Activated naive CD8-positive, alpha-beta T cell (primary cell): ENCODE data around the gene MSX1.

ENCODE experiments used
- H3K27ac Mint-ChIP-seq: one replicate; pipeline ENCODE4 v1.8.0; 2021; ENCODE audit warnings: mixed read lengths
- H3K27me3 Mint-ChIP-seq: one replicate; pipeline ENCODE4 v1.8.0; 2021; ENCODE audit warnings: mixed read lengths
- H3K36me3 Mint-ChIP-seq: one replicate; pipeline ENCODE4 v1.8.0; 2021; ENCODE audit warnings: mixed read lengths
- H3K4me1 Mint-ChIP-seq: one replicate; pipeline ENCODE4 v1.8.0; 2021; ENCODE audit warnings: low read depth, mixed read lengths
- H3K4me3 Mint-ChIP-seq: one replicate; pipeline ENCODE4 v1.8.0; 2021; ENCODE audit warnings: mild to moderate bottlenecking, mixed read lengths
- H3K9me3 Mint-ChIP-seq: one replicate; pipeline ENCODE4 v1.8.0; 2021; ENCODE audit warnings: low read depth, mixed read lengths

MSX1 gene

DNA sequence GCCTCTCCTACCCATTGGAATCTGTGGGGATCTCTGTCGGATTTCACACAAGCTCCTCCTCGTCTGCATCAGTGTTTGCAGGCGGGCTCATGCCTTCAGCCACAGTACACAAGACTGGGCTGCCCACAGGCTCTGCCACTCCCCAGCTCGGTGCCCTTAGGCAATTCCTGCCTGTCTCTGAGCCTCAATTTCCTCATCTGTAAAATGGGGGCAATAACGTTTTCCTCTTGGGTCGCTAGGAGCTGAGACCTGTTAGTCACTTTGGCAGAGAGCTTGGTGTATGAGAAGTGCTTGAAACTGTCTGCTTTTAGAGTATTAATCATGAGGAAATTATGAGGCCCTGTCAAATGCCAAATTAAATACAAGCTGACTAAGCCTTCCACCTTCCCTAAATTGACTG, 27.6 kb upstream of the MSX1 start:
- Mint-ChIP-seq H3K36me3 (no peaks in the 10 kb centered on the region), H3K9me3 (peaks cover 16% of the 10 kb centered on the region), H3K4me1 (no peaks in the 10 kb centered on the region), H3K4me3 (no peak overlapping the region), H3K27ac (no peak overlapping the region), H3K27me3 (peaks cover 12% of the 10 kb centered on the region)

DNA sequence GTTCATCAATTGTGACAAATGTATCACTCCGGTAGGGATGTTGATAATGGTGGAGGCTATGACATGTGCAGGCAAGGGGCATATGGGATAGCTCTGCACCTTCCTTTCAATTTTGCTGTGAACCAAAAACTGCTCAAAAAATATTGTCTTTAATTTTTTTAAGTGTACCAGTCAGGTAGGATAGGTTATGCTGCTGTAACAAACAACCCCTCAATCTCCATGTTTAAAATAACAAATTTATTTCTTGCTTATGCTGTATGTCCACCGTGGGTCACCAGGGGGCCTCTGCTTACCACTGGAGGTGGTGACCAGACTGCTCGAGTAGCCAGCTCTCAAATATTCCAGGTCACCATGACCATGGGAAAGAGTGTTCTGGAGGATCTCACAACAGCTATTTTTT, 23.4 kb upstream of the MSX1 start:
- peaks cover 9% of the 10 kb centered on the region for H3K27me3 Mint-ChIP-seq
- no peaks in the 10 kb centered on the region for H3K36me3 Mint-ChIP-seq
- H3K9me3 Mint-ChIP-seq = peaks cover 16% of the 10 kb centered on the region
- H3K27ac Mint-ChIP-seq = no peak overlapping the region
- H3K4me1 Mint-ChIP-seq = no peaks in the 10 kb centered on the region
- H3K4me3 Mint-ChIP-seq = no peak overlapping the region

DNA sequence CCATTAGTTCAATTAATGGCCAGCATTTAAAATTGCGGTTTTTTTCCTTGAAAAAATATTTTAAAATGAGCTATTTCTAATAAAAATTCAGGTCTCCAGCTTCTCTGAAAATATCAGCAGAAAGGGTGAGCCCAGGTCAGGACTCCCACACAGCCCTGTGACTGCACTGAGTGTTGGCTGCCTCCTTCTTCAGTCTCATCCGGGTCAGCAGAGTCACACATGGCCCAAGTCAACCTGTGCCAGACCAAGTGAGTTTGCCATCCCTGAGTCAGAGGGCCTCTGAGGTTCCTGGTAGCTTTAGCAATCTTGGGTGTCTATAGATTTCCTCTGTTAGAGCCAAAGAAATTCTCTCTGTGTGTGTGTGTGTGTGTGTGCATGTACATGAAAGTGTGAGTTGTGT, 22.1 kb upstream of the MSX1 start:
- Mint-ChIP-seq H3K27ac (no peak overlapping the region), H3K27me3 (peaks cover 9% of the 10 kb centered on the region), H3K4me1 (no peaks in the 10 kb centered on the region), H3K36me3 (no peaks in the 10 kb centered on the region), H3K4me3 (no peak overlapping the region), H3K9me3 (peaks cover 16% of the 10 kb centered on the region)

DNA sequence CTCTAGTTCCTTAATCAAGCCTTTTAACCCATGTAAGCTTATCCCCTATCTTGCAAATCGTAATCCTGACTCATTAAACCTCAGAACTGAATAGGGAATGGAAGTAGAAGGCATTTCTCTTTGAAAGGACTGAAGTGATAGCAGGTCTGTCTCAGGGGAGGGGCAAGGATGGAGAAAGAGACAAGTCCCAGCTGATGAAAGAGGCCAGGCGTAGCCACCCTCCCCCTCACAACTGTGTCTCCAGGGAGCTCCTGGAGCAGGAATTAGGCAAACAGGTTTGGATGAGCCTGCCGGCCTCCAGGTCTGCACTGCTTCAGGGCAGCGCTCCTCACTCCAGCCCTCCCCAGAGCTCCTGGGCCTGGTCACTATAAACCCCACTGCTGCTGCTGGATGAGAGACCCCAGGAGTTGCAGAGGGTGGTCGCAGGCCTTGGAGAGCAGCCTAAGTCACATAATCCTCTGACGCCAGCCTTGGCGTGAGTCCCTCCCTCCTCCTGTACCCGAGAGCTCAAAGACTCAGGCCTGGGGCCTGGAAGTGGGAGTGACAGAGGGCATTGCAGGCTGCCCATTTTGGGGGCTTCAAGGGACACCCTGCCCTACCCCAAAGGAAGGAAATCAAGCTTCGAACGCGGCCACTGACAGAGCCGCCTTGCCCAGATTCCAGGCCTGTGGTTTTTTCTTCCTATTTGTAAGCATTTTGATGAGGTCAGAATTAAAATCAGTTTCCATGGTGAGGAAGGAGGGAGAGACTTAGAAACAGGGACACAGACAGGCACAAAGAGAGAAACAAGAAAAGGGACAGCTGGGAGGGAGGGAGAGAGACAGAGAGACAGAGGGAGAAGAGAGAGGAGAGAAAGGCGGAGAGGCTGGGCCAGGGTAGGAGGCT, 21.2 kb upstream of the MSX1 start:
- Mint-ChIP-seq H3K4me3 (no peak overlapping the region), H3K27ac (no peak overlapping the region), H3K9me3 (peaks cover 16% of the 10 kb centered on the region), H3K36me3 (no peaks in the 10 kb centered on the region), H3K27me3 (peaks cover 9% of the 10 kb centered on the region), H3K4me1 (peaks cover 1% of the 10 kb centered on the region)

DNA sequence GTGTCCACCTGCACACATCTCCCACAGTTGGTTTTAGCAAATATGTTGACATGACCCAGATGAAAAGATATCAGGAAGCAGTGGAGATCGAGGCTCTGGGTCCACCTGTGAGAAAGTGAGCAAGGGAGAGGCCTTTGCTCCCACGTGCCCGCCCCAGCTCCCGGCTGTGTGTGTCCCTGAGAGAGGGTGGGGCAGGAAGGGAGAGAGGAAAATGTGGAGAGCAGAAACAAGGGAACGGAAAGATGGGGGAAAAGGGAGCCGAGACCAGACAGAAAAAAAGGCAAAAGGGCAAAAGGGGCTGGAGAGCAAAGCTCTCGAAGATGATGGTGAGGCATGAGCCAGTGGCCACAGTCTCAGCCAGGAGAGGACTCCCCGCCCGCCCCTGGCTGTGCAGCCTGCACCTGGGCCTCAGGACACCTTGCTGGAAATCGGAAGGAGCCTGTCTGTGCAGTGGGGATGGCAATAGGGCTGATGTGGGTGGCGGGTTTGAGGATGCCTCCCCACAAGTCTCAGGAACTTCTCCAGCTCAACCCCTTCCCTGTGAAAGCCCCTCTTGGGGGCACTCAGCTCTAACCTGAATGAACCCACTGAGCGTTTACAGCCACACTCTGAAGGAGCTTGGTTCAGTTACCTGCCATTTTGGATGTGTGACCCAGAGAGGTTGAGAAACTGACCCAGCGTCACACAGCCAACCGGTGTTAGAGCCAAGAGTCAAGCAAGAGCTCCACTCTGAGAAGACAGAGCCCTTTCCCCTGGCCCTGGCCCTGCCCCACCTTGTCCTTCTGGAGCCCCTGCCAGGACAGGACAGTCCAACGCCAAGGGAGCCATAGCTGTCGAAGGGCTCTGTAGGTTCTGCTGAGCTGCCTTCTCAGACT, 20.3 kb upstream of the MSX1 start:
- Mint-ChIP-seq H3K4me1 (peaks cover 1% of the 10 kb centered on the region), H3K27me3 (peaks cover 7% of the 10 kb centered on the region), H3K27ac (no peak overlapping the region), H3K36me3 (no peaks in the 10 kb centered on the region), H3K9me3 (peaks cover 9% of the 10 kb centered on the region), H3K4me3 (no peak overlapping the region)

DNA sequence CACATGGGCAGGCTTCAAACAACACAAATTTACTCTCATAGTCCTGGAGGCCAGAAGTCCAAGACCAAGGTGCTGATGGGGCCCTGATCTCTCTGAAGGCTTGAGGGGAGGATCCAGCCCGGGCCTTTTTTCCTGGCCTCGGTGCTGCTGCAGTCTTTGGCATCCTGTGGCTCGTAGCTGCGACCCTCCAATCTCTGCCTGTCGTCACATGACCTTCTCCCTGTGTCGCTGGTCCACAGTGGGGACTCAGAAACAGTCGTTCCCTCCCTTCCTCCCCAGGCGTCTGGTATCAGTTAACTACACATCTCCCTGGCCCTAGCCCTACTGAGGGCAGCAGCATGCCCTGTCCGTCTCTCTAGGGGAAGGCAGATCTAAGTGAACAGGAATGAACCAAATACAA, 19.1 kb upstream of the MSX1 start:
- Mint-ChIP-seq H3K27ac (no peak overlapping the region), H3K27me3 (peaks cover 7% of the 10 kb centered on the region), H3K4me1 (peaks cover 1% of the 10 kb centered on the region)

DNA sequence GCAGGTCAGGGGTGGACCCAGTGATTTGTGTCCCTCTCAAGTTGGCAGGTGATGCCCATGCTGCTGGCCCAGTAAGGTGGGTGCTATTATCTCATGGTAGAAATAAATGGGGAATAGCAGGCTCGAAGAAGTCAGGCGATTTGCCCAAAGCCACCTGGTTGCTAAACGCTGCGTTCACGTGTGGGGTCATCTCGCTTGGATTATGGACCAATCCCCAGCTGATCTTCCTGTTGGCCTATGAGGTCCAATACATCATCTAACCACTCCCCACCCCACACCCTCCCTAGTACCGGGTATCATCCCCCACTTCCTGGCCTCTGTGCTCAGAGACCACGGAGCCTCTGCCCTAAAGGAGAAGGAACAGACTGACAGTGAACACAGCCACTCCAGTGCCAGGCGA, 18.3 kb upstream of the MSX1 start:
- Mint-ChIP-seq H3K27ac (no peak overlapping the region), H3K36me3 (no peaks in the 10 kb centered on the region), H3K4me1 (peaks cover 1% of the 10 kb centered on the region), H3K4me3 (no peak overlapping the region), H3K27me3 (peaks cover 9% of the 10 kb centered on the region), H3K9me3 (no peaks in the 10 kb centered on the region)

More for the DNA sequence above, 19.1 kb upstream of the MSX1 start:
- H3K9me3 Mint-ChIP-seq = peaks cover under 1% of the 10 kb centered on the region
- H3K4me3 Mint-ChIP-seq = no peak overlapping the region
- no peaks in the 10 kb centered on the region for H3K36me3 Mint-ChIP-seq

DNA sequence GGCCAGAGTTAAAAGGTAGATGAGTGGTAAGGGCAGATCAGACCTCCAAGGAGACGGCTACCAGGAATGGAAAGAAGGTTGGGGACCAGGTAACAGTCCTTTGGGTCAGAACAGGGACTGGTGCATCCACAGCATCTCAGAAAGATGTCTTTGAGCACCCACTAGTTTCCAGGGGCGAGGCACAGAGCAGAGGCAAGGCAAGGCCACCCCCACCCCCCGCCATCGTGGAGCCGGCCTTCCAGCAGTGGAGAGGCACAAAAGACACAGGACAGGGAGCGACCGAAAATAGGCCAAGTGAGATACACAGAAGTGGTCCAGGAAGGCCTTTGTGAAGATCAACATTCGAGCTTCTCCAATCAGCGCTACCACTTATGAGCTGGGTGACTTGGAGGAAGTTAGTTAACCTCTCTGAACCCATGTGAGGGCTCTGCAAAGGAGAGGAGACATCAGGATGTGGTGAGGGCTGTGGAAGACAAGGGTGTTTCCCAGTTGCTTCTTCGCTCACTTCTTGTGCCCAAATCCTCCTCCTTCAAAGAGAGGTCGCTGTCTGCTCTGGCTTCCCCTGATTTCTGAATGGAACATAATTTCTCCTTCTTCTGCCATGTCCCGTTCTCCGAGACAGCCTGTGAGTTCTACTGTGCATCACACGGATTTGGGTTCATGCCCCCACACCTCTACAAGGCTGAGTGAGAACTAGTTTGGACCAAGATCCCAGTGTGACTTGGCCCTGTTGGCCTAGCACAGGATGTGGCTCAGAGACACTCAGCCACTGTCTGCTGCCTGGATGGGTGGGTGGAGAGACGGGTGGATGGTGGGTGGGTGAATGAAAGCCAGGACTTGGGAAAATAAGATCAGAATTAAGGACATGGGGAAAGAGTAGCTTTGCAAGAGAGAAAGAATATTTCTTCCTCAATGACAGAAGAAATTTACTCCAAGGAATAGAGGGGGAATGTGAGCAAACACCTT, 16.7 kb upstream of the MSX1 start:
- Mint-ChIP-seq H3K36me3 (no peaks in the 10 kb centered on the region), H3K4me3 (no peak overlapping the region), H3K27ac (no peak overlapping the region), H3K9me3 (no peaks in the 10 kb centered on the region), H3K4me1 (peaks cover 1% of the 10 kb centered on the region), H3K27me3 (peaks cover 13% of the 10 kb centered on the region)

DNA sequence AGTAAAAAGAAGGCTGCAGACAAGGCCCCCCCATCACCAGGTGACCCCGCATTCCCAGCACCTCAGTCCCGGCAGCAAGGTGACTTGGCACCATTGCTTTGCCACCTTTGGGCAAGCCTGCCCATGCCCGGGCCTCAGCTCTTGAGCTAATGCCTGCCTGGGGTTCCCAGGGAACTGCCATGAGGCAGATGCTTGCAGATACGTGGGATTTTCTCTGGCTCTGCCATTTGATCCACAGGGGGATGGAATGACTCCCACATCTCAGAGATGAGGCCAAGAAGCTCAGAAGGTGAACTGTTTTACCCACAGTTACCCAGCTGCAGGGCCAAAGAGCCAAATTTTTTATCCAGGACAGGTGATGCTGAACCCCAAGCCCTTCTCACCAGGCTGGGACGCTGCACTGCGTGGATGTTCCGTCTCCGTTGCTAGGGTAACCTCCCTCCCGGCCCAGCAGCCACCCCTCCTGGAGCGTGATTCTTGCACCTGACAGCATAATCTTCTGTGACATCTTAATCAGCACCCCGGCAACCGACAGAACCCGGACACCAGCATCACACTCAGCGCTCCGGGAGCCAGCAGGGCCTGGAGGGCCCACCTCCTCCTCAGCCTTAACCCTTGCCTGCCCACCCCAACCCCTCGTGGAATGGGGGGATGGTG, 15.7 kb upstream of the MSX1 start:
- Mint-ChIP-seq H3K4me1 (peaks cover 1% of the 10 kb centered on the region), H3K27me3 (peaks cover 15% of the 10 kb centered on the region), H3K9me3 (no peaks in the 10 kb centered on the region), H3K27ac (no peak overlapping the region), H3K36me3 (no peaks in the 10 kb centered on the region), H3K4me3 (no peak overlapping the region)

DNA sequence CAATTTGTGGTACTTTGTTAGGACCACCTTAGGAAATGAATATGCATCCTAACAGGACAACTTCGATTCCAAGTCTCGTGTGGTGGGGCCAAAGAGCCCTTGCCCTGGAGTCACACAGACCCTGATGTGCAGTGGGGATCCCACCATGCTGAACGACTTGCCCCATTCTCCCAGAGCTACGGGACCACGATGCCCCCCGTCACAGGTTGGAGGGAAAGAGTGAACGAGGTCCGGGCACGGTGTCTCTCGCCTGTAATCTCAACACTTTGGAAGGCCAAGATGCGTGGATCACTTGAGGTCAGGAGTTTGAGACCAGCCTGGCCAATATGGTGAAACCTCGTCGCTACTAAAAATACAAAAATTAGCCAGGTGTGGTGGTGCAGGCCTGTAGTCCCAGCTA, 14.4 kb upstream of the MSX1 start:
- Mint-ChIP-seq H3K9me3 (no peaks in the 10 kb centered on the region), H3K36me3 (no peaks in the 10 kb centered on the region), H3K27me3 (peaks cover 13% of the 10 kb centered on the region), H3K4me1 (peaks cover 1% of the 10 kb centered on the region), H3K27ac (no peak overlapping the region), H3K4me3 (no peak overlapping the region)

DNA sequence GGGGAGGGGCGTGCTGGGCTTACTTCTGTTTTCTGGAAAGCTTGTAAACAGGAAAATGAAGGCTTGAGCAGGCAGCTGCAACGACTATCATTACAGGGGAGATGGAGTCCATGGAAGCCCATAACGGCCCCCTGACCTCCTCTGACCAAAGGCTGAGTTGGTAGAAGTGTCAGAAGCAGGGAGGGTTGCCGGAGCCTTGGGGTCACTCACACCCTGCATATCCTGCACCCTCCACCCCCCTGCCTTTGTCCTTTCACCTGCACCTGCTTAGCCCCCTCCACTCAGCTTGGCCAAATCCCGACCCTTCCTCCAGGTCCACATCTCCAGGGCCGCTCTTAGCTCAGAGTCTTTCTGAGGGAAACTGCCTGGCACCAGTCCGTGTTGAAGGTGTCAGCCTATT, 12.5 kb upstream of the MSX1 start:
- H3K4me1 Mint-ChIP-seq = peaks cover 1% of the 10 kb centered on the region
- H3K4me3 Mint-ChIP-seq = no peak overlapping the region
- H3K36me3 Mint-ChIP-seq = no peaks in the 10 kb centered on the region
- peaks cover 15% of the 10 kb centered on the region for H3K27me3 Mint-ChIP-seq
- H3K27ac Mint-ChIP-seq = no peak overlapping the region
- H3K9me3 Mint-ChIP-seq = no peaks in the 10 kb centered on the region

DNA sequence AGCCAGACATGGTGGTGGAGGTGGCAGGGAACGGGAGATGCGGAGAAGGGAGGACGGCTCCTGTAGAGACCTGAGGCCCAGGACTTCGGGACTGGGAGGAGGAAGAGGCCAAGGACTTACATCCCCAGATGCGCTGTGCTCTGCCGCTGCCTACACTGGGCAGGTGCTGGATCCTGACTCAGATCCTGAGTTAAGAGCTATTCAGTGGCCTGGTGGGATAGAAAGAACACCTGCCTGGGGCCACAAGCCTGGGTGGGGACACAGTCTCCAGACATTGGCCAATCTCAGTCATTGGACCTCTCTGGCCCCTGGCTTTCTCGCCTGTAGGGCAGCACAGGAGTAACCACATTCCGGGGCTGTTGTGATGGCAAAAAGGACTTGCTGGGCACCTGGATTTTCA, 10.9 kb upstream of the MSX1 start:
- no peak overlapping the region for H3K27ac Mint-ChIP-seq
- H3K36me3 Mint-ChIP-seq = no peaks in the 10 kb centered on the region
- no peaks in the 10 kb centered on the region for H3K9me3 Mint-ChIP-seq
- peaks cover 8% of the 10 kb centered on the region for H3K4me1 Mint-ChIP-seq
- H3K4me3 Mint-ChIP-seq = no peak overlapping the region
- peaks cover 21% of the 10 kb centered on the region for H3K27me3 Mint-ChIP-seq

DNA sequence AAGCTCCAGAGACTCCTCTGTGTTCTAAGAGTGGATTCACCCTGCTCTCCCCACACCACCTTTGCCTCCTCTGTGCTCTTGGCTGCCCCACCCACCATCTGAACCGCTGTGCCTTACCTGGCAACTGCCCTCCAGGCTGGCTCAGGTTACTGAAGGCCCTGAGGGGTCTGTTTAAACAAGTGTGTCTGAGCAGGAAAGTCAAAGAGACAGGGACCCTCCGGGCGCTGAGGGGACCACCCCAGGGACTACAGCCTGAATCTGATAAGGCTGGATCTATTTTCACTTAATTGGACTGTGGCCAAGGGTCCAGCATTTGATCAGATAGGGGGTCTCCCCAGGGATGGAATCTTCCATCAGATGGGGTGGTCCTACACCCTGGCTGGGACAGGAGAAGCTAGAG, 10.4 kb upstream of the MSX1 start:
- H3K4me3 Mint-ChIP-seq = no peak overlapping the region
- no peaks in the 10 kb centered on the region for H3K36me3 Mint-ChIP-seq
- H3K9me3 Mint-ChIP-seq = no peaks in the 10 kb centered on the region
- H3K27ac Mint-ChIP-seq = no peak overlapping the region
- H3K27me3 Mint-ChIP-seq = peaks cover 22% of the 10 kb centered on the region
- peaks cover 10% of the 10 kb centered on the region for H3K4me1 Mint-ChIP-seq

DNA sequence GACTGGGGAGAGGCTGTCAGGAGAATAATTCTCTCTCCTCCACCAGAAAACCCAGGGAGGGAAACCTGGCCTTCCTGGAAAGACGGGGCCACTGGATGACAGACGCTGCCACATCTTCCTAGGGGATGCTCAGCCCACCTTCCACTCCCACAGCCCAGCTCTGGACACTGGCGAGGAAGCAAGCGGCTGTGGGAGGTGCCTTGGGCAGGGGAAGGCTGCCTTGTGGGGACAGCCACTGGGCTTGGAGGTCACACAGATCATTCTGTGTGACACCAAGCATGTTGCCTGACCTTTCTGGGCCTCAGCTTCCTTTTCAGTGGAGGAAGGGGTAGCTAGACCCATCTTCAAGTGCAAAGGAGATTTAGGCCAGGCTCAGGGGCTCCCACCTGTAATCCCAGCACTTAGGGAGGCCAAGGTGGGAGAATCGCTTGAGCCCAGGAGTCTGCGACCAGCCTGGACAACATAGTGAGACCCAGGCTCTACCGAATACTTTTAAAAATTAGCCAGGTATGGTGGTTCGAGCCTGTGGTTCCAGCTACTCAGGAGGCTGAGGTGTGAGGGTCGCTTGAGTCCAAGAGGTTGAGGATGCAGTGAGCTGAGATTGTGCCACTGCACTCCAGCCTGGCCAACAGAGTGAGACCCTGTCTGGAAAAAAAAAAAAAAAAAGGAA, 9.8 kb upstream of the MSX1 start:
- peaks cover 12% of the 10 kb centered on the region for H3K4me1 Mint-ChIP-seq
- H3K27me3 Mint-ChIP-seq = peaks cover 21% of the 10 kb centered on the region
- no peak overlapping the region for H3K4me3 Mint-ChIP-seq
- H3K36me3 Mint-ChIP-seq = no peaks in the 10 kb centered on the region
- H3K27ac Mint-ChIP-seq = no peak overlapping the region
- H3K9me3 Mint-ChIP-seq = no peaks in the 10 kb centered on the region
